ENCODE results near the gene CACNG4.
"Not testable (repeated sequence)": the region's sequence is repeated elsewhere in the genome, so short reads cannot be mapped to it uniquely, and the experiment has no call there.

The CACNG4 gene

DNA sequence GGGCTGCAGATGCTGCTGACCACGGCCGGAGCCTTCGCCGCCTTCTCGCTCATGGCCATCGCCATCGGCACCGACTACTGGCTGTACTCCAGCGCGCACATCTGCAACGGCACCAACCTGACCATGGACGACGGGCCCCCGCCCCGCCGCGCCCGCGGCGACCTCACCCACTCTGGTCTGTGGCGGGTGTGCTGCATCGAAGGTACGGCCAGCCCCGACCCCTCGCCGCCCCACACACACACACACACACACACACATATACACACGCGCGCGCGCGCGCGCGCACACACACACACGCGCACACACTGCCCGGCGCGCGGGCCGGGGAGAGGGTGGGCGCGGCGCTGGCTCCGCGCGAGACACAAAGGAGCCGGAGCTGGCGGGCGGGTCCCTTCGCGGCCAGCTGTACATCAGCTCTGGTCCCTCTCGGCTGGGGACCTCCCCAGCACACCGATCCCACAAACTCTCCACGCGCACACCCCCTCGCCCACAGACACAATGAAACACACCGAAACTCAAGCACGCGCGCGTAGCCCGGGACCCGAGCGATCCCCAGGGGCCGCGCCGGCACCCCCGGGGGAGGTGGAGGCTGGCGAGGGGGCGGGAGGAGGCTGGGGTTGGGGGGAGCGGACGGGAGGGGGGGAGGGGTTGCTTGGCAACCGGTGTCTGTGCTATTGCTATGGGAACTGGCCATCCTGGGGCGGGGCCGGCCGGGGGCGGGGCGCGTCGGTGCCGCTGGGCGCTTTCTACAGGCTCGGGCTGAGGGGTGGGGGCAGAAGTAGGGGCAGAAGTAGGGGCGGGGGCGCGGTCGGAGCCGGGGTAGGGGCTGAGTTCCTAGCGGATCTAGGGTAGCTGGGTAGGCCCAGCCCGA is 658 bp downstream of the CACNG4 start:
- DNase-seq = no peak

DNA sequence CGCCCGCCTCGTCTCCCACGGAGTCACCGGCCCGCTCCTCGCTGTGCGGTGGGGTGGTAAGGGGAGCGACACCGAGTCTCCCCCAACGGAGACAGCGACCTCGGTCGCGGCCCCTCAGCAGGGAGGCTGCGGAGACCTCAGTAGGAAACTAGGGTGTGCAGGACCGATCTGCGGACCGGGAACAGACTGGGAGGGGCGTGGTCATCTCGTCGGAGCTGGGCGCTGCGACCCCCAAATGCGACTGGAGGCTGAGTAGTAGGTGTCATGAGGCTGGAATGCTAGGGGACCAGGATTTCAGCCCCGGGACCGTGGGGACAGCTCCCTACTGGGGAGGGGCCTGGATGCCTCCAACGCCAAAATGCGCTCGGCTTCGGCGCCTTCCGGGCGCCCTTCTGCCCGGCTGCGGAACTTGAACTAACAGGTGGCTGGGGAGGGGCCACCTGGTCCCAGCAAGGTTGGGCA is 1.3 kb downstream of the CACNG4 start:
- no peak for DNase-seq

DNA sequence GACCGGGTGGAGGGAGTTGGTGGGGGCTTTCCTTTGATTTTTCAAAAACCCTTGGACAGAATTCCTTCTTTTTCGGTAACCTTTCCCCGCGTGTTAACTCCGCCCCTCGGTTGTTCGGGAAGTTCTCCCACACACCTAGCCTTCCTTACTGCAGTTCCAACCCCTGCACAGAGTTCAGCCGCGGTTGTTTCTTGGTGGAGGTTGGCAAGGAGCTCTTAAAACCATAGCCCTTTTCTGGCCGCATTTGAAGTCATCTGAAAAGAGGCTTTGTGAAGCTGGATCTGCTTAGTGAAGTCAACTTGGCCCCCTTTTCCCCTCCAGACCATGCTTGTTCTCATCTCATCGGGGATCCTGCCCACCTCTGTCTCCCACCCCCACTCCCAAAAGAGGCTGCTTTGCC is 1.8 kb downstream of the CACNG4 start:
- DNase-seq = no peak

DNA sequence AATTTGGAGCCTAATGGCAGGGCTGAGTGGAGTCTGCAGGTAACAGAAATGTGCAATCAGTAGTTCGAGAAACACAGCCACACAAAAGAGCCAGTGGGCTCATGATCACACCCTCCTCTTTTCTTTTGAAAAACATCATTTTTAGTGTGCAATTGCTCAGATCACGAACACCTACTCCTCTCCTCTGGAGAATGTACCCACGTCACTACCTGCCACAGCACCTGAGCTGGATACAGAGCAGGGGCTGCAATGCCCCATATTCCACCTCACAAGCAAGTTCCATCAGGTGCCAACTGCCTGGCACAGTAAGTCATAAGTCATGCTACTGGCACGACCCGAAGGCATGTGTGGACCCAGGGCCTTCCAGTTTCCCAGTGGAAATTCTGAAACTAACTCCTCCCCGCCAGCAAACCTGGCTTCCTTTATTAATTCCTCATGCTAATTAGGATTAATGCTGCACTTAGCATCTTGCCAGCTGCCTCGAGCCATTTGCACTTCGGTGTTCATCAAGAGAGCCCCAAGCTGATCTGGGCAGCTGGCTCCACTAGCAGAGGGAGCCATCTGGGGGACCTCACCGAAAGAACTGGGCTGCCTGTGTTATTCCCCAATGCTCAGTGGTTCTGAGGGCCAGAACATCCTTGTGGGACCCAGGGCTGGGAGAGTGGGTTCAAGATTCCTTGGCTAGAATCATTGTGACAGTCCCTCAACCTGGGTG is 2.4 kb downstream of the CACNG4 start:
- no peak for DNase-seq

DNA sequence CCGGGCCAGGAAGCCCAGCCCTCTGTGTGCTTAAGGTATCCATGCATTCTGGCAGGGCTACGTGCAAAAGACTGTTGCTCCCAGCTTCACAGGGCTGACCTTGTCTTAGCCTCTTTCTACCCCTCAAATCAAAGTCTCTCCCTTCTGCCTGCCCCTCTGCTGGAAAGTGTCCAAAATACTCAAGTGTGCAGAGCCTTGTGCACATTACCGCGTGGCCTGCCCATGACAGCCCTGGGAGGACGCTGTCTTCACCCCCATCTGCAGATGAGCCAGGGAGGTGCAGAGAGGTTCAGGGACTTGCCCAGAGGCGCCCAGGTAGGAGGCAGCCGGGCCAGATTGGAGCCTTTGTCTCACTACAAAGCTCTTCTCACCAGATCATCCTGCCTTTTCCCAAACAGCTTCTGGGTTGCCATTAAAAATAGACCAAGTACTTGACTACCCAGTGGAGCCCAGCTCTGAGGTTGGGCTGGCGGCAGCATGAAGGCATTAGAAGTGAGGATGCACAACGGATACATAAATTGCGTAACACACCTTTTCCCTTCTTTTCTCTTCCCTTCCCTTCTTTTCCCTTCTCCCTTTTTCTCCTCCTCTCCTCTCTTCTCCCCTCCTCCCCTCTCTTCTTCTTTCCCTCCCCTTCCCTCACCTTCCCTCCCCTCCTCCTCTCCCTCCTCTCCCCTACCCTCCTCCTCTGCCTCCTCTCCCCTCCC is 3.5 kb downstream of the CACNG4 start:
- DNase-seq = no peak

DNA sequence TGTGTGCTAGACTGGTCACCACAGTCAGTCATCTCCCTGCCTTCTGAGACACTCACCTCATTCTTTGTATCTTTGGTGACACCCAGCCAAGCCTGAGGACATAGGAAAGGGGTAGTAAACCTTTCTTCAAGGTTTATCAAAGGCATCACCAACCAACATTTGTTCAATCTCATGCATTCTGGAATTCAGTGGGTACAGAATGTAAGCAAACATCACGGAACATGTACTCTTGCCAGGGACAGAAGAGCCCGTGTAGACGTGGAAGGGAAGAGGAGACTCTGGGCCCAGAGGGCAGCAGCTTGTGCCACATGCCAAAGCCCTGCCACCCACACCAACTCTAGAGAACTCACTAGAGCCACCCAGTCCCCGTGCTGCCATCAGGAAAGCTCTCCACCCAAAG is 4.4 kb downstream of the CACNG4 start:
- DNase-seq = no peak

DNA sequence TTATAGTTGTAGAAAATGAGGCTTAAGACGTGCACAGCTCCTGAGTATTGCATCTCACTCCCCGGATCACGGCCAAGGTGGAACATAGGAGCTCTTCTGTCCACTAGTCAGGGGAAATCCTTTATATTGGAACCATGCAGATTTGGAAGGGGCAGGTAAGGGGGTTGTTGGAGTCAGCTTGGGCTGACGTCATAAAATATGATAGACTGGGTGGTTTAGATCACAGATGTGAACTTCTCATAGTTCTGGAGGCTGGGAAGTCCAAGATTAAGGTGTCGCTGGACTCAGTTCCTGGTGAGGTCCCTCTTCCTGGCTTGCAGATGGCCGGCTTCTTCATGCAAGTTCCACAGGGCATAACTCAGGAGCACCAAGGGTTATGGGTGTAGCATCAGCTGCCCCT is 5.6 kb downstream of the CACNG4 start:
- no peak for DNase-seq

DNA sequence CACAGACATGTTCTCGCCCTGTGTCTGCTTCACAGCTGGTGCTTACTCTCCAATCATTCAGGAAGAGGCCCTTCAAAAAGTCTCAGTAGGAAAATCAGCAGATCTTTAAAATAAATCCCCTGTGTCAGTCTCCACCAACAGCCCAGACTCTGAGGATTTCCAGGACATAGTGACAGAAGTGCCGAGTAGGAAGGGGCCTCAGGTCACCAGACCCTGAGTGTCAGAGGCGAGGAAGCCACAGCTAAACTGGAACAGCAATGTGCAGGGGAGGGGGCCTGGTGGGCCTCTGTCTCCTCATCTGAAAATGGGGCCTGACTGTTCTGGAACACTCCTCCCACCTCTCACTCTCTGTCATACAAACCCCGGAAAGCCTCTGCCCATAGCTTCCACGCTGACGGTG is 6.3 kb downstream of the CACNG4 start:
- DNase-seq = no peak

DNA sequence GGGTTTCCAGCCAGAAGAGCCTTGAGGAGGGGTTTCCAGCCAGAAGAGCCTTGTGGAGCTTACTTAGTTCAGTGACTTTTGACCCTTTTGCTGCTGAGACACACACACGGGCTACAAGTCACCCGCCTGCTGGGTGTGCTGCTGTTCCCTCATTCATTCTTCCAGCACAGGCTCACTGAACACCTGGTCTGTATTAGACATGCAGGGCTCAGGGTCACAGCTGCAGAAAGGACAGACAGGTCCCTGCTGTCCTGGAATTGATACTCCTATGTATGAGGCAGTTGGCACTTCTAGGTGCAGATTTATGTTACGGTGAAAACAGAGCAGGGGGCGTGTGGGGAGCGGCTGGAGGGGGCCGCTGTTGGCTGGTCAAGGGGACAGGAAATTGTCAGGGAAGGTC is 6.8 kb downstream of the CACNG4 start:
- no peak for DNase-seq

DNA sequence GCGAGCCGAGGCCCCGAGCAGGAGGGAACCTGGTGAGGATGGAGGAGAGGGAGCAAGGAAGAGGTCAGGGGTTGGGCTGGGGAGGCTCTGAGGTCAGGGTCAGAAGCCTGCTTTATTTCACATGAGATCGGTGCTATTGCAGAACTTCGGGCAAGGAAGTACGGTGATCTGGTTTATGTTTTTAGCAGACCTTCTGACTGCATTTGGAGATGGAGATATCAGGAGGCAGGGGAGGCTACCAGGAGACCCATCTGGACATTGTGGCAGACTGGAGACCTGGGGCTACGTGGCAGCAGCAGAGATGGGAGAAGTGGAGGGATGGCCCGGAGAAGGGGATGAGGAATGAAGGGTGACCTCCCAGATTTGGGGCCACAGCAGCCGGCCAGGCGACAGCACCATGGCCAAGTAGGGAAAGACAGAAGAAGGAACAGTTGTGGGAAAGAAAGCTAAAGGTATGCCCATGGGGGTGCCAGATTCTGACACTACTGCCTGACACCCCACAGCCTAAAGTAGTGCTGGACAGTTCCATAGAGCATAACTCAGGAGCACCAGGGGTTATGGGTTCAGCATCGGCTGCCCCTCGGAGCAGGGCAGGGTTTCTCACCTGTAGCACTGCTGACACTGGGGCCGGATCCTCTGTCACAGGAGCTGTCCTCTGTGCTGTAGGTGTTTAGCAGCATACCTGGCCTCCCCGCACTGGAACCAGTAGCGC is 7.4 kb downstream of the CACNG4 start:
- DNase-seq = no peak

DNA sequence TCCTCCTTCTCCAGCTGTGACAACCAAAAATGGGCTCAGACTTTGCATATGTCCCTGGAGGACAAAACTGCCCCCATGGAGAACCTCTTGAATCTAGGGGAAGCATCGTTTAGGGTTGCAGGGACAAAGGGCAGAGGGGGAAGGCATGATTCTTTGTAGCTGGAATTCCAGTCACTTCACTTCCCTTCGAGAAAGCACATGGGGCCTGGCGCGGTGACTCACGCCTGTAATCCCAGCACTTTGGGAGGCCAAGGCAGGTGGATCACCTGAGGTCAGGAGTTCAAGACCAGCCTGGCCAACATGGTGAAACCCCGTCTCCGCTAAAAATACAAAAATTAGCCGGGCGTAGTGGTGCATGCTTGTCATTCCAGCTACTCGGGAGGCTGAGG is 7.9 kb downstream of the CACNG4 start:
- not testable (repeated sequence) for DNase-seq

DNA sequence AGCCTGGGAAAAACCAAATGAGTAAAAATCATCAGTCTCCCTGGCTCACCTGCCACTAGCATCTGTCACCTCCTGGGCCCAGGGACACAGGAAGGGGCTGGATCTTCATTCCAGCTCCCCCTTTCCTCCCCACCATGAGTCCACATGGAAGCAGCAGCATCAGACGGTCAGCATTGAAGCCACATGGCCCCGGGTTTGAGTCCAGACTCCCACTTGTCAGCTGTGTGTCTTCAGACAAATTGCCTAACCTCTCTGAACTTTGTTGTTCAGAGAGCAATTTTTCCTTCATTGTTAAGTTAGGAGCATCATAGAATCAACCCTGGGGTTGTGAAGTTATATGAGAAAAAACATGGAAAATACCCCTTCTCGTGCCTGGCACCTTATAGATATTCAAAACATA is 10.7 kb downstream of the CACNG4 start:
- DNase-seq = no peak

DNA sequence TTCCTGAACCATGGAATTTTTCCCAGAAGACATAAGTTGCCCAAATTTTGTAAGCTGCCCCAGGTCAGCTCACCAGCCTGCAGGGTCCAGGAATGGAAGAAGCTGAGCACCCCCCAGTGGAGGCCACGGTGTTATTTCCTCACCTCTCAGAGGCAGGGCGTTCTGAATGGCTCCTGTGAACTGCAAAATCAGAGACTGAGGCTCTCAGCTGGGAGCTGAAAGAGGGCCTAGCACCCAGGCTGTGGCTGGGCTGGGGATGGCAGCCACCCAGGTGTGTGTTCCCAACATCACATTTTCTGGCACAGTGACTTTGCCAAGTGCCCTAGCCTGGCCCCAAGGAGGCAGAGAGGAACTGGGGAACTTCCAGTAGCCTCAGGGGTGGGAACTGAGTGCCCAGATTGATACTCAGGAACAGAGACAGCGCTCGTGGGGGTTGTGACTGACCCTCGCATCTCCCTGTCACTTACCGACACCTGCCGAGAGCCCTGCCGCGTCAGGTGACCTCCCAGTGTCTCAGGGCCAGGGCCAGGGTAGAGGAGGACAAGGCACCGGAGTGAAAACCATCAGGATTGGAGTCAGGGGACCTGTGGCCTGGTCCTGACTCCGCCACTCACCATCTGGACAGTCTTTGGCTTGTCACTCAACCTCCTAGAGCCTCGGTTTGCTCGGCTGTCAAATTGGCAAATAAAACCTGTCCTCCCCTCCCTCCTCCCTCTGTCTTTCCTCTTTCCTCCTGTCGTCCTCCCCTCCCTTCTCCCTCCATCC is 11.3 kb downstream of the CACNG4 start:
- no peak for DNase-seq

DNA sequence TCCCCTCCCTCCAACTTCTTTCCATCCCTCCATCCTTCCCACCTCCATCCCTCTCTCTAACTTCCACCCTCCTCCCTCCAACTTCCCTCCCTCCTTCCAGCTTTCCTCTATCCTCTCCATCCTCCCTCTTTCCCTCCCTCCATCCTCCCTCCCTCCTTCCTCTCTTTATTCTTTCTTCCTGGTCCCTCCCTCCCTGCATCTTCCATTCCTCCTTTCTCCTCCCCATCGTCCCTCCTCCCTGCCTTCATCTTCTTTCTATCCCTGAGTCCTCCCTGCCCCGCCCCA is 11.8 kb downstream of the CACNG4 start:
- no peak for DNase-seq

DNA sequence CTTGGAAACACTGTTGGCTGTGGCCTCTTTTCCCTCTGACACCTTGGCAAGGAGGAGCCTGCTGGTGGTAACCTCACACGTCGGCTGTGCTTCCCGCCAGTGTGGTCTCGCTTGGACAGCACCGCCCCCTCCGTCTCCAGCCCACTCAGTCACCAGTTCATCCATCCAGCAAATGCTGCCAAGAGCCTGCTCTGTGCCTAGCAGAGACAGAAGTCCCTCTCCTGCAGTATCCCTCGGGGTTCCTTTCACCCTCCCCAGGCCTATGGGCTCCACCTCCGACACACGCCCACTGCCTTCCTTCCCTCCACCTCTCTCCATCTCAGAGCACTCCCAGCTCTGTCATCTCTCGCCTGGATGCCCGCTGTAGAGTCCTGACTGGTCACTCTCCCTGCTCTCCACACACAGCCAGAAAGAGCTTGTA is 12.3 kb downstream of the CACNG4 start:
- no peak for DNase-seq

DNA sequence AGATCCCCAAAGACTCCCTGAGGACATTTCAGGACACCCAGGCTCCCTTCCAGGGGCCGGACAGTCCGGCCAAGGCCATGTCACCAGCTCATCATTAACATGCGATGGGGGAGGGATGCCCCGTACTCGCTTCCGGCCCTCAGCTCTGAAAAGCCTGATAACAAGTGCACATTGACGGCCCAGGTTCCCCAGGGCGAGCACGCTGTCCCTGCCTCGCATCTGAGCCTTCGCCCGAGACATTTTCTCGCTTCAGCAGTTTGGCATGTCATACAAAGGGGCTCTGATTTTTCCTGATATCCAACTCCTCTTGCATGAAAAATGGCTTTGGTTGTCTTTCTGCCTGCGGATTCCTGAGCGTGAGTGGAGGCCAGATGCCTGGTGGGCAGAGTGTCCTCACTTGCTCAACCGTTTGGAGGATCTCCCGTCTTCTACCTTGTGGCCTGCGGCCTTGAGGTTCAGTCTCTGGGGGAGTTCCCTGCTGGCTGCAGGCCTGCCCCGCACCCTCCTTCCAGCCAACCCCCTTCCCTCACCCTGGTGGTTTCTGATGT is 14.1 kb downstream of the CACNG4 start:
- no peak for DNase-seq

DNA sequence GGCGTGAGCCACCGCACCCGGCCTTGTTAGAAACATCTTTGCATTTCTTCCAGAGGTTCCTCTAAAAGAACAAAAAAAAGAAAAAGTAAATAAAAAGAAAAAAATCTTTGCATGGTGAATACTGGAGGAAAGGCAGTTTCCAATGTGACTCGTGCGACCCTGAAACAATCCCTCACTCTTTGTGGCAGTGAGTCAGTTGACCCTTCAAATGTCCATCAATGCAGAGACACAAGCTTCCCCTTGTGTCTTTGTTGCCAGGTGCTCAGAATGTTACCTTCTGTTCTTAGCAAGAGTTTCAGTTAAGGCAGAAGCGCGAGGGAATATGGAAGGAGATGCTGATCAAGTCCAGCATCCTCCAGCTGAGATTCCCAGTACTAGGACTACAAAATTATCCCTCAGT is 16.4 kb downstream of the CACNG4 start:
- no peak for DNase-seq

DNA sequence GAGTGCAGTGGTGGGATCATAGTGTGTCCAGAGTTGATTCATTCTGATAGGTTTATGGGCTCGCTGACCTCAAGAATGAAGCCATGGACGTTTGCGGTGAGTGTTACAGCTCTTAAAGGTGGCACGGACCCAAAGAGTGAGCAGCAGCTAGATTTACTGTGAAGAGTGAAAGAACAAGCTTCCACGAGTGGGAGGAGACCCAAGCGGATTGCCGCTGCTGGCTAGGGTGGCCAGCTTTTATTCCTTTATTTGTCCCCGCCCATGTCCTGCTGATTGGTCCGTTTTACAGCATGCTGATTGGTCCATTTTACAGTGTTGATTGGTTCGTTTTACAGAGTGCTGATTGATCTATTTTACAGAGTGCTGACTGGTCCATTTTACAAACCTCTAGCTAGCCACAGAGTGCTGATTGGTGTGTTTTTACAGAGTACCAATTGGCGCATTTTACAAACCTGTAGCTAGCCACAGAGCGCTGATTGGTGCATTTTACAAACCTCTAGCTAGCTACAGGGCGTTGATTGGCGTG is 17.5 kb downstream of the CACNG4 start:
- DNase-seq = no peak

DNA sequence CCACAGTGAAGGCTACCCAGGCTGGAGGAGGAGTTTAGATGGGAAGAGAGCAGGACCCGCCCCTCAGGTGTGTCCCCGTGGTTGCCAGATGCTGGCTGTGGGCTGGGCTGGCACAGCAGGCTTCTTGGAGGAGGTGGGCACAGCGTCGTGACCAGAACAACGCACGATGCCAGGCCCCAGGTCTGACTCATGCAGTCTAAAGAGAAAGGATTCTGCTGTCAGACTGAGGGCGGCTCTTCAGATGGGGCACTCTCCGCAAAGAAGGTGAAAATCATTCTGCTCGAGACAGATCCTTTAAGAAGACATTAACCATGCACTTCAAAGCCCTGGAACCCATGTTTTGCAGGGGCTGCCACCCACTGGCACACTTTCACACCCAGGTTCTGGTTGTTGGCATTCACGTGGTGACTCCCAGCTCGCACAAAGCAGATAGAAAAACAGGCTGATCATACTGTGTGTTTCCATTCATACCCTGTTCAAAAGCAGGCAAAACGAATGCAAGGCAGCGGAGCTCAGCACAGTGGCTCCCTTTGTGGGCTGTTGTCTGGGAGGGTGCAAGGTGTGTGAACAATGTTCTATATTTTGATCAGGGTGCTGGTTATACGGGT is 19.0 kb downstream of the CACNG4 start:
- DNase-seq = no peak

DNA sequence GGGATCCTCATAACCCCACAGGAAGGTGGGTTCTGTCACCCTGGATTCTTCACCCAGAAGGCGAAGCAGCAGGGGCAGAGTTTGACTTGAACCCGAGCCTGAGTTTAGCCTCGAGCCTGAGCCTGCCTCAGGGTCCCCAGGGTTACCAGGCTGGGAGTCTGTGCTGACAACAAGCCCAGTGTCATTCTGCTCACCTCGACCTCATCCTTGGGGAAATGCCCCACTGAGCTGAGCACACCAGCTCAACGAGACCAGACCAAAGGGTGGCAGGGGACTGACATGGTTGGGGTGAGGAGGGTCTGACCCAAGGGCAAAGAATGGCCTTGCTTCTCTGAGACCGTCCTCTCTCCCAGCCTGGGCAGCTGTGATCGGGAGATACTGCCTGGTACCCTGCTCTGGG is 20.2 kb downstream of the CACNG4 start:
- no peak for DNase-seq
